Measurements from ENCODE around the gene SH2D4B. TPM values are rescaled to one million over a fixed set of nuclear protein-coding genes. Genes with fewer than 3 reads are reported as not detected.

Gene SH2D4B
- total RNA-seq, 1 donor from 2014 or later: 0.18 TPM

- intact Hi-C loops (cut with micrococcal nuclease): no loop called here
- Mint-ChIP-seq H3K4me1 (ENCODE audit: low read depth) (no peaks in the 10 kb centered on the region), H3K4me3 (no peak overlapping the region), H3K36me3 (ENCODE audit: low read depth) (no peaks in the 10 kb centered on the region), H3K9me3 (no peaks in the 10 kb centered on the region), H3K27ac (no peak overlapping the region), H3K27me3 (ENCODE audit: insufficient read depth) (peaks cover 14% of the 10 kb centered on the region)
- DNase-seq (ENCODE audit: low spot score): no peak
Observed at GRCh38 chr10:80685355-80685754, 147.7 kb downstream of the SH2D4B start.

DNA sequence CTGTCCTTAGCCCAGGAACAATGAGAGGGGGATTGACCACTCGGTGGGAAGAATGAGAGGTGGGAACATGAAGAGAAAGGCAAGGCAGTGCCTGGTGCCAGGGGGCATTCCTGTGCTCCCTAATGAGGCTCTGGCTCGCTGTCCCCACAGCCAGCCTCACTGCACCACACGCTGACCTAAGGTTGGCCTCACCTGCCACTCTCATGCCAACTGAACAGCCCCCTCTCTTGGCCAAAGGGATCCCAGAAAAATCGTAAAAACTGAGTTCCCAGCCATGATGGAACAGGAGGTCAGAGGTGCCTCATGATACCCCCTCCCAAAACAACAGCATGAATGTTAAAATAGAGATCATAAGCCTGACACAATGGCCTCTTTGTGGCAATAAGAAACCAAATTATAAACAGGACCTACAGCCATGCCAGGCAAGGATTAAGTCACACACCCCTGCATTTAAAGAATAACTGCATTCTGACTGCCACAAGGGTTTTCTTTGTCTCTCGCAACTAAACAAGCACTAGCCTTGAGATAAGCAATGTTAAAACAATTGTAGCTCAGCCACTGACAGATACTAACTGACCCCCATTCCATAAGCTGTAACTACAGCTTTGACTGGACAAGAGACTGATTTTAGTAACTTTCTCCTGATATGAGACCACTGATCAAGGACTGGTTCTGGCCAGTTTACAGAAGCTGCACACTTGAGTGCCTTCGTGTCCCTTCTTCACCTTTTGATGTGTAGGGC is 149.2 kb downstream of the SH2D4B start:
- peaks cover 14% of the 10 kb centered on the region for H3K27me3 Mint-ChIP-seq (ENCODE audit: insufficient read depth)
- no peak for DNase-seq (ENCODE audit: low spot score)
- intact Hi-C loops (cut with micrococcal nuclease): no loop called here
- H3K27ac Mint-ChIP-seq: no peak overlapping the region
- H3K36me3 Mint-ChIP-seq (ENCODE audit: low read depth): no peaks in the 10 kb centered on the region
- no peaks in the 10 kb centered on the region for H3K9me3 Mint-ChIP-seq
- no peak overlapping the region for H3K4me3 Mint-ChIP-seq
- no peaks in the 10 kb centered on the region for H3K4me1 Mint-ChIP-seq (ENCODE audit: low read depth)

- no peak overlapping the region for H3K4me3 Mint-ChIP-seq
- no peaks in the 10 kb centered on the region for H3K4me1 Mint-ChIP-seq (ENCODE audit: low read depth)
- no peaks in the 10 kb centered on the region for H3K36me3 Mint-ChIP-seq (ENCODE audit: low read depth)
- intact Hi-C loops (cut with micrococcal nuclease): no loop called here
- H3K27ac Mint-ChIP-seq: no peak overlapping the region
- DNase-seq (ENCODE audit: low spot score): no peak
- H3K27me3 Mint-ChIP-seq (ENCODE audit: insufficient read depth): peaks cover 14% of the 10 kb centered on the region
- H3K9me3 Mint-ChIP-seq: no peaks in the 10 kb centered on the region
Observed at GRCh38 chr10:80687476-80687789, 149.7 kb downstream of the SH2D4B start.

DNA sequence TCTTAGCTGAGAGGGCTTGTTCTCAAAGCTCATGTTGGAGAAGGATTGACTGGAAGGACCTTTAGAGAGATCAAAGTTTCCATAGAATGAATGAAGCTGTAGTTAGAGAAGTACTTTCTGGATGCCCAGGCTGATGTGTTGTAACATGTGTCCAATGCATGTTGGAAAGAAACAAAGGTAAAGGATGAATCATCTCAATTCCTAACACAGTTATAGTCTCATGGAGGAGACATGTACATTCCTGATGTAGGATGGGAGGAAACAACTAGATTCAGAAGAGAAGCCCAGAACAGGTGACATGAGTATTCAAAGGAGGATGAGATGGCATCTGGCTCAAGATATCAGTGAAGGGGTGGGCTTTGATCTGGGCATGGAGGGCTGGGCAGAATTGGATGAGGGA is 152.7 kb downstream of the SH2D4B start:
- no peak overlapping the region for H3K27ac Mint-ChIP-seq

DNA sequence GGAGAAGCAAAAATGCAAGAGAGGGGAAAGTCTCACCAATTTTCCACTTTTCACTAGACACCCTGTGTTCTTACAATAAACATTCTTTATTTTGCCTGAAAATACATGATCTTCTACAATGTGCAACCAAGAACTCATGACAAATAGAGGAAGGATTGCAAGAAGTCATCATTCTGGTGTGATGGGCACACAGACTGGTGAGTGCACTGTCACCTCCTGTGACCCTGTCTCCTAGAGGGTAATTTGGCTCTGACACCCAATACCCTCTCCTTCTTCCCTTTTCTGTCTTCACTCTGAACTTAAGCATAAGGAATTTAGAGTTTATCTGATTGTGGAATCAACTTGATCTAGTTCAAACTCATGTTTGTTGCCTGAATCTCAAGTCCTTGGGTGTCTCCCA is 153.7 kb downstream of the SH2D4B start:
- no peak overlapping the region for H3K4me3 Mint-ChIP-seq
- intact Hi-C loops (cut with micrococcal nuclease): no loop called here
- DNase-seq (ENCODE audit: low spot score): no peak
- no peaks in the 10 kb centered on the region for H3K4me1 Mint-ChIP-seq (ENCODE audit: low read depth)
- no peak overlapping the region for H3K27ac Mint-ChIP-seq
- H3K27me3 Mint-ChIP-seq (ENCODE audit: insufficient read depth): peaks cover 14% of the 10 kb centered on the region
- H3K36me3 Mint-ChIP-seq (ENCODE audit: low read depth): no peaks in the 10 kb centered on the region
- no peaks in the 10 kb centered on the region for H3K9me3 Mint-ChIP-seq

More for the DNA sequence above, 152.7 kb downstream of the SH2D4B start:
- H3K9me3 Mint-ChIP-seq: no peaks in the 10 kb centered on the region
- peaks cover 14% of the 10 kb centered on the region for H3K27me3 Mint-ChIP-seq (ENCODE audit: insufficient read depth)
- H3K36me3 Mint-ChIP-seq (ENCODE audit: low read depth): no peaks in the 10 kb centered on the region
- intact Hi-C loops (cut with micrococcal nuclease): no loop called here
- no peaks in the 10 kb centered on the region for H3K4me1 Mint-ChIP-seq (ENCODE audit: low read depth)
- no peak overlapping the region for H3K4me3 Mint-ChIP-seq
- no peak for DNase-seq (ENCODE audit: low spot score)

- no peaks in the 10 kb centered on the region for H3K4me1 Mint-ChIP-seq (ENCODE audit: low read depth)
- intact Hi-C loops (cut with micrococcal nuclease): no loop called here
- DNase-seq (ENCODE audit: low spot score): no peak
- no peak overlapping the region for H3K4me3 Mint-ChIP-seq
- H3K27me3 Mint-ChIP-seq (ENCODE audit: insufficient read depth): peaks cover 14% of the 10 kb centered on the region
- no peaks in the 10 kb centered on the region for H3K9me3 Mint-ChIP-seq
- H3K27ac Mint-ChIP-seq: no peak overlapping the region
- H3K36me3 Mint-ChIP-seq (ENCODE audit: low read depth): no peaks in the 10 kb centered on the region
Observed at GRCh38 chr10:80693565-80693964, 155.9 kb downstream of the SH2D4B start.

DNA sequence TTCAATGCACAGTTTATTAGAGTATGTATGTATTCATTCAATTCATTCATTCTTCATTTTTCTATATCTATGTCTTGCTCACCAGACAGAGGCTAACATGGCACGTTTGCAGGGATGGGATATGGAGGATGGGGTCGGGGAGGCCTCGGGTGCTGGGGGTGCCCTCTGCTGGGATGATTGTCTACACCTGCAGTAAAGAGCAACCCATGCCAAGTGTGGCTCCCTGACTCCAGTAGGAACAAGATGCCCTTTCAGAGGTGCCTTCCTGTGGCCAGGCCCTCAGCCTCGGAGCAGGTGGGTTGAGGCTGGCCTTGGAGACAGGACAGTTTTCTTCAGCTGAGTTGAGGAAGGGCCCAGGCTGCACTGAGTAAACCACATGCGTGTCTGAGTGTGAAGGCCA is 157.2 kb downstream of the SH2D4B start:
- intact Hi-C loops (cut with micrococcal nuclease): loop anchor here (5.0 kb wide), 1 partner anchor 253 kb away; no protein-coding TSS in a partner anchor
- Mint-ChIP-seq H3K36me3 (ENCODE audit: low read depth) (no peaks in the 10 kb centered on the region), H3K4me3 (no peak overlapping the region), H3K27me3 (ENCODE audit: insufficient read depth) (peaks cover 6% of the 10 kb centered on the region), H3K9me3 (no peaks in the 10 kb centered on the region), H3K4me1 (ENCODE audit: low read depth) (no peaks in the 10 kb centered on the region), H3K27ac (no peak overlapping the region)
- DNase-seq (ENCODE audit: low spot score): no peak

Other genes with a start within 250 kb of the SH2D4B start
- not detected in 2 replicates for gene MAT1A, start 248.2 kb upstream of the SH2D4B start, total RNA-seq
- not detected in 2 replicates for gene DYDC1, start 181.1 kb upstream of the SH2D4B start, total RNA-seq
- not detected in 2 replicates for gene DYDC2, start 181.1 kb upstream of the SH2D4B start, total RNA-seq
- 11.9 and 13.2 TPM in 2 replicates for gene PRXL2A, start 129.4 kb upstream of the SH2D4B start, total RNA-seq
- gene TSPAN14, start 83.6 kb upstream of the SH2D4B start, total RNA-seq: 75.4 and 81.9 TPM in 2 replicates